Adrenal gland (tissue), 12 donors: Measurements from ENCODE around the gene NAA40. TPM values are rescaled to one million over a fixed set of nuclear protein-coding genes. Genes with fewer than 3 reads are reported as not detected.

ENCODE experiments used
- DNase-seq, 7 donors: peaks; one replicate each; pipeline ENCODE4 v3.0.0-alpha.2; 2019 to 2020
- H3K27ac ChIP-seq, 5 donors: fragments of 200-600 bp; sonication (generic) in 4 of 5; 1 replicate in 3 of 5; 2 replicates in 2 of 5; pipeline versions ENCODE4 v1.5.1 to v1.8.0; 2016 to 2020; ENCODE audit warnings: mild to moderate bottlenecking in 1 of 5
- H3K27me3 ChIP-seq: fragments of 200-600 bp; 2 replicates; pipeline ENCODE4 v1.8.0; 2021
- H3K36me3 ChIP-seq, 2 donors: fragments of 200-600 bp; replicated peaks in 1 of 2; 1 replicate in 1 of 2; 2 replicates in 1 of 2; pipeline versions ENCODE4 v1.5.1 to v1.8.0; 2018 to 2022
- H3K4me1 ChIP-seq, 2 donors: fragments of 200-600 bp; replicated peaks in 1 of 2; 1 replicate in 1 of 2; 2 replicates in 1 of 2; pipeline versions ENCODE4 v1.5.1 to v1.8.0; 2018 to 2021
- H3K4me3 ChIP-seq, 4 donors: fragments of 200-600 bp; sonication (generic) in 3 of 4; one replicate each; pipeline ENCODE4 v1.5.1; 2016 to 2018
- H3K9me3 ChIP-seq, 3 donors: fragments of 200-600 bp; sonication (generic) in 1 of 3; replicated peaks in 1 of 3; 1 replicate in 2 of 3; 2 replicates in 1 of 3; pipeline versions ENCODE4 v1.5.1 to v1.8.0; 2016 to 2021
- CTCF ChIP-seq, 6 experiments: fragments of 450-650 bp in 4 of 6; fragments of 200-600 bp in 2 of 6; sonication (generic) in 1 of 6; IDR thresholded peaks; 1 replicate in 5 of 6; 2 replicates in 1 of 6; pipeline versions ENCODE4 v1.5.1 to v1.8.0; 2016 to 2021; ENCODE audit warnings: antibody characterized with exemption in 6 of 6, mild to moderate bottlenecking in 2 of 6, moderate library complexity in 1 of 6
- POLR2A ChIP-seq, 2 donors: fragments of 450-650 bp; IDR thresholded peaks; one replicate each; pipeline ENCODE4 v1.6.1; 2017; ENCODE audit warnings: antibody characterized with exemption in 2 of 2, mild to moderate bottlenecking in 2 of 2, moderate library complexity in 1 of 2
- WGBS, 4 donors: extraction: QIAGEN DNeasy Blood & Tissue Kit in 2 of 4; methylation state at CpG; one replicate each; pipeline versions ENCODE4 v1.1.5 to v1.1.7; 2013 to 2017; 5-methylcytosine and 5-hydroxymethylcytosine counted together
- intact Hi-C, 2 donors: fragments of 100-400 bp; cut with DNase I; formaldehyde crosslinking; loops; one replicate each; pipeline versions ENCODE4 v1.14.1 to v1.15.0; 2022 to 2023
- polyA plus RNA-seq, 3 donors: library from polyadenylated mRNA; stranded (reverse); fragments of 200-250 nt in 2 of 3; fragments of 350-450 nt in 1 of 3; fragmentation: Illumina TruSeq in 1 of 3; extraction: RNeasy Lipid Tissue Mini Kit (QIAGEN cat#74804) in 1 of 3; gene quantifications; one replicate each; pipeline ENCODE4 v1.2.3, GENCODE V29; 2013 to 2014
- total RNA-seq, 9 donors: library from RNA; depleted of rRNA in 4 of 9; stranded (reverse); fragments of >200 nt in 4 of 9; fragments of 120-200 nt in 1 of 9; fragmentation: NEBNext Ultra II Directional in 1 of 9; extraction: Animal tissue kit (Norgen Biotek cat#: 25700) in 1 of 9; gene quantifications; one replicate each; pipeline versions ENCODE4 v1.1.0 to v1.2.4, GENCODE V29; 2013 to 2023
- donor health status: healthy with polysubstance abuse.
- donor health status: Bipolar disorder and iron deficiency.
- donor health status: DM: yes; HTN: yes; CAD: no.
- donor health status: DM: no; HTN: no; CAD: no.
- donor health status: DM: no; HTN: no; CAD: no.
- donor health status: DM: yes; HTN: yes; CAD: no.

NAA40 gene
- total and polyA plus RNA-seq, 12 donors = 11.6 to 61.3 (median 20.0) TPM

GRCh38 chr11:63997801-63998337 is 59.1 kb downstream of the NAA40 start:
- H3K4me1 ChIP-seq = peaks cover 5 to 33% of the 10 kb centered on the region in 2 donors
- 70 to 81% (median 79%) methylated on average over 6 to 11 of the region's 11 CpGs for WGBS, 4 donors
- H3K9me3 ChIP-seq = no peaks in the 10 kb centered on the region
- H3K27me3 ChIP-seq = no peaks in the 10 kb centered on the region
- TF ChIP-seq CTCF (IDR thresholded peaks at IDR 0.05) = no peak
- H3K36me3 ChIP-seq = peaks cover 0 to 41% of the 10 kb centered on the region in 2 donors
- intact Hi-C loops = no loop called here
- H3K27ac ChIP-seq = no peak overlapping the region
- DNase-seq = no peak
- H3K4me3 ChIP-seq = no peak overlapping the region

- DNase-seq = peak in 1 of 7 donors; percentile 65
- peaks cover 0 to 38% of the 10 kb centered on the region in 2 donors for H3K36me3 ChIP-seq
- WGBS, 4 donors = 69 to 81% (median 76%) methylated on average over 6 to 54 of the region's 54 CpGs
- H3K4me3 ChIP-seq = peak overlapping the region in 1 of 4 donors; percentile 39
- TF ChIP-seq CTCF (IDR thresholded peaks at IDR 0.05) = no peak
- TF ChIP-seq POLR2A (IDR thresholded peaks at IDR 0.05) = no peak
- H3K27me3 ChIP-seq = no peaks in the 10 kb centered on the region
- intact Hi-C loops = no loop called here
- H3K4me1 ChIP-seq = peaks cover 5 to 33% of the 10 kb centered on the region in 2 donors
- no peaks in the 10 kb centered on the region for H3K9me3 ChIP-seq
- no peak overlapping the region for H3K27ac ChIP-seq
These were observed 60.0 kb downstream of the NAA40 start for GRCh38 chr11:63998558-63999348.

- Histone ChIP-seq H3K36me3 (peaks cover 0 to 33% of the 10 kb centered on the region in 2 donors), H3K27me3 (no peaks in the 10 kb centered on the region), H3K9me3 (no peaks in the 10 kb centered on the region), H3K4me1 (peaks cover 5 to 33% of the 10 kb centered on the region in 2 donors), H3K27ac (no peak overlapping the region), H3K4me3 (peak overlapping the region in 1 of 4 donors; percentile 39)
- TF ChIP-seq CTCF (IDR thresholded peaks at IDR 0.05) = no peak
- no peak for TF ChIP-seq POLR2A (IDR thresholded peaks at IDR 0.05)
- intact Hi-C loops = loop anchor here (2.0 to 10.0 kb wide), 3 partner anchors 149 to 295 kb away; partner anchors contain the start of gene KCNK4 (in 1 of the 2)
- WGBS, 4 donors = 10 to 40% (median 16%) methylated on average over 3 to 59 of the region's 59 CpGs; no CpG with 5 or more reads in 1 of the 4 donors
- DNase-seq = peak in 6 of 7 donors; percentile 42 to 86 (median 54)
These were observed 60.7 kb downstream of the NAA40 start for GRCh38 chr11:63999349-64000025.
